AG09319 (cell line): ENCODE results near the gene PDZD2.

ENCODE experiments used
- DNase-seq: peaks from one replicate; pipeline ENCODE4 v3.0.0-alpha.2; 2010; ENCODE audit warnings: low read depth; ENCODE audit errors: extremely low read depth
- CTCF ChIP-seq: IDR thresholded peaks from 2 replicates; pipeline ENCODE4 v1.5.1; 2011; ENCODE audit warnings: low read depth, mild to moderate bottlenecking, inconsistent platforms, low read length, moderate library complexity

The PDZD2 gene

GRCh38 chr5:31954091-31954490, 315.2 kb downstream of the PDZD2 start:
- no peak for DNase-seq
- TF ChIP-seq CTCF = no peak

GRCh38 chr5:31957151-31957550, 318.2 kb downstream of the PDZD2 start:
- no peak for DNase-seq
- no peak for TF ChIP-seq CTCF

DNA sequence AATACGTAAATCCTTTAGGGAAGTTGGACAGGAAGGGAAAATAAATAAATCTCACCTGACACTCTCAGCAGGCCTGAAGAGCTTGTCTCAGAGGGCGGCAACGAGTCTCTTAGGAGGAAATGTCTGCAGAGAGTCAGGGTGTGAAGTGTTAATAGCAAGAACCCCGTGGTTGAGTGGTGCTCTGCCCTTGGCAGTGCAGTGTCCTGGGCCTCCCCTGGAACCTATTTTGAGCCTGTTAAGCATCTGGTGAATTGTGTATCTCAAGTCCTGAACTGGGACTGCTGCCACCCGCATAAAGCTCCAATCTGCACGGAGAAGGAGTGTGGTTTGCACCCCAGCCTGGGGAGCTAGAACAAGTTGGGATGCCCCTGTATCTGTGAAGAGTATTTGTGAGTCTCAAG, 323.4 kb downstream of the PDZD2 start:
- DNase-seq = no peak

DNA sequence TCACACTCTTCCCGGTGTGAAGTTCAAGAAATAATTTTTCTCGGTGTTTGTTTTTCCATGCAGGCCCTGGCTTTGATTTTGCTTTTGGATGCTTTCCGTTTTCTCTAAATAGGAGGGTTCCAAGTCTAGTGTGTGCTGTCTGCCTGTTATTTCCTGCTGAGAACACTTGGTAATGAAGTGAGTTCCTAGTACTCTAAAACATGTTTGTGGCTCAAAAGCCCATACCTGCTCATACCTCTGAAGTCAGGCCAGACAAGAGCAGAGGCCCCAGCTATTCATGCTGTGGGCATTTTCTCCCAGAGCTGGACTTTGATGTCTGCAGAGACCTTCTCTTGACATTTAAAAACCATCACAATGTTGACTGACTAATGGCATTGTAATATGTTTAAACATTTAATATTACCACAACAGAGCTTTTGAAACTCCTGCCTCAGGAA, 324.0 kb downstream of the PDZD2 start:
- no peak for TF ChIP-seq CTCF
- no peak for DNase-seq

More for the DNA sequence above, 323.4 kb downstream of the PDZD2 start:
- no peak for TF ChIP-seq CTCF

DNA sequence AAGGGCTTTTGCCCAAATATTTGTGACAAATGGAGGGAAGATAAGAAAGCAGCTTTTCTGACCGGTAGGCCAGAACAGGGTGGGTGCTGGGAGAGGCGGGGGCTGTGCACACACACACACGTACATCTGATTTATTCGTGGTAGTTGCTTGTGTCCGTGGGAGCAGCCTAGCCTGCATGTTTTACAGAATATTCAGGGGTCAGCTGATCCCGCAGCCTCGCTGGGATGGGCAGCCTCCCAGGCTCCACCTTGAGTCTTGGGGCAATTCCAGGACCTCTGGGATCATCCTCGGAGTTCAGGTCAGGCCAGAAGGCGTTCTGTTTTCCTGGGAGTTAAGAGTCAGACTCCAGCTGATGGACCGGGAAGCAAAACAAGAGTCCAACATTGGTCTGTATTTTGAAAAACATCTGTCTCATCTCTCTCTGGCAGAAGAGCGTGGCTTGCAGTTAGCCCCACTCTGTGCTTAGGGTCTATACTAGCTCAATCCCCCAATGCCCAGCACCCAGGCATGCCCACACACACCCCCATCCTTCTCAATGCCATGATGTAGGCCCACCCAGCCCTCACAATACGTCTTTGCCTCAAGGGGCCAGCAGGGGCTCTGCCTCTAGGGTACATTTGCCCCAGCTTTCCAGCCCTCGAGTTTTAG, 324.6 kb downstream of the PDZD2 start:
- TF ChIP-seq CTCF = no peak
- no peak for DNase-seq

- TF ChIP-seq CTCF = no peak
- DNase-seq = no peak
Measured at GRCh38 chr5:31964007-31964360, 325.1 kb downstream of the PDZD2 start.

DNA sequence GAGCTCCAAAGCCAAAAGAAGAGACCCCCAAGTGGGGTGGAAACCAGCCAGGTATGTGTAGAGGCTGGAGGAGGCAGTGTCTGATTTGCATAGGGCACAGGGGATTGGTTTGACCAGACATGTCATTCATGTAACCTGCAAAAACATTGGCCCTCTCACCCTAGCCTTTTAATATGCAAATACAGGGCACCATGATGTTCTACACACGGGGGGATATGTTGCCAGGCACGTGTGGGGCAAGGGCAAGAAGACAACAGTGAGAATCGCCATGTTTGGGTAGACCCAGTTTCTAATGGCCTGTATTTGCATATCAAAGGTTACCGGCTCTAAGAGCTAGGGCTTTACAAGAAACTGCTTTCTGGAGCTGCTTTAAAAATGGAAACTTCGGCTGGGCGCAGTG, 326.3 kb downstream of the PDZD2 start:
- no peak for TF ChIP-seq CTCF
- no peak for DNase-seq
